Astrocyte (in vitro differentiated cells and primary cell): Measurements from ENCODE around the gene HRH2. TPM values are rescaled to one million over a fixed set of nuclear protein-coding genes. Genes with fewer than 3 reads are reported as not detected.

Experiments
- DNase-seq: peaks from one replicate; pipeline ENCODE4 v3.0.0-alpha.2; 2010; ENCODE audit warnings: low read depth
- FAIRE-seq: peaks from 2 replicates; lab custom pipeline; 2011; peaks lifted over from hg19 to GRCh38; lab: Jason Lieb, UNC
- H2AFZ ChIP-seq: 2 replicates; pipeline ENCODE4 v1.6.0; 2012; ENCODE audit warnings: low read depth, low read length, inconsistent platforms
- H3K27ac ChIP-seq: 2 replicates; pipeline ENCODE4 v1.5.1; 2011; ENCODE audit warnings: low read depth, low read length, inconsistent platforms
- H3K27me3 ChIP-seq: 2 replicates; pipeline ENCODE4 v1.6.0; 2011; ENCODE audit warnings: low read length, inconsistent platforms; ENCODE audit not compliant: insufficient read depth
- H3K36me3 ChIP-seq: 2 replicates; pipeline ENCODE4 v1.5.1; 2011; ENCODE audit warnings: low read length, inconsistent platforms; ENCODE audit not compliant: insufficient read depth
- H3K4me1 ChIP-seq: 2 replicates; pipeline ENCODE4 v1.5.1; 2011; ENCODE audit warnings: low read length, inconsistent platforms; ENCODE audit not compliant: insufficient read depth
- H3K4me2 ChIP-seq: 2 replicates; pipeline ENCODE4 v1.6.0; 2012; ENCODE audit warnings: low read length, inconsistent platforms
- H3K4me3 ChIP-seq: 2 replicates; pipeline ENCODE4 v1.5.1; 2011; ENCODE audit warnings: low read depth, mild to moderate bottlenecking, low read length, inconsistent platforms; ENCODE audit not compliant: insufficient read depth
- H3K79me2 ChIP-seq: 2 replicates; pipeline ENCODE4 v1.6.0; 2012; ENCODE audit warnings: mild to moderate bottlenecking, low read length, inconsistent platforms; ENCODE audit not compliant: insufficient read depth
- H3K9ac ChIP-seq: 2 replicates; pipeline ENCODE4 v1.6.0; 2012; ENCODE audit warnings: mild to moderate bottlenecking, low read length, inconsistent platforms
- H3K9me3 ChIP-seq: 2 replicates; pipeline ENCODE4 v1.5.1; 2012; ENCODE audit warnings: low read depth, mild to moderate bottlenecking, low read length, inconsistent platforms; ENCODE audit not compliant: insufficient read depth
- H4K20me1 ChIP-seq: 2 replicates; pipeline ENCODE4 v1.6.0; 2012; ENCODE audit warnings: low read length, inconsistent platforms; ENCODE audit not compliant: insufficient read depth
- H3K27ac Mint-ChIP-seq: one replicate; pipeline ENCODE4 v1.8.0; 2021; ENCODE audit warnings: mild to moderate bottlenecking, mixed read lengths; ENCODE audit not compliant: unreplicated experiment
- H3K27me3 Mint-ChIP-seq: one replicate; pipeline ENCODE4 v1.8.0; 2021; ENCODE audit warnings: low read depth, mixed read lengths; ENCODE audit not compliant: unreplicated experiment
- H3K36me3 Mint-ChIP-seq: one replicate; pipeline ENCODE4 v1.8.0; 2021; ENCODE audit warnings: low read depth, mixed read lengths; ENCODE audit not compliant: unreplicated experiment
- H3K4me1 Mint-ChIP-seq: one replicate; pipeline ENCODE4 v1.8.0; 2021; ENCODE audit warnings: low read depth, mixed read lengths; ENCODE audit not compliant: unreplicated experiment
- H3K4me3 Mint-ChIP-seq: one replicate; pipeline ENCODE4 v1.8.0; 2021; ENCODE audit warnings: mild to moderate bottlenecking, moderate library complexity, mixed read lengths; ENCODE audit not compliant: unreplicated experiment
- H3K9me3 Mint-ChIP-seq: one replicate; pipeline ENCODE4 v1.8.0; 2021; ENCODE audit warnings: mild to moderate bottlenecking, mixed read lengths; ENCODE audit not compliant: unreplicated experiment
- CTCF ChIP-seq: IDR thresholded peaks from 2 replicates; pipeline ENCODE4 v1.5.1; 2011; ENCODE audit warnings: low read depth, mild to moderate bottlenecking, inconsistent platforms, low read length, moderate library complexity; ENCODE audit not compliant: insufficient read depth
- EZH2 ChIP-seq: IDR thresholded peaks from 2 replicates; pipeline ENCODE4 v1.6.1; 2012; ENCODE audit warnings: mild to moderate bottlenecking, low read length, inconsistent platforms; ENCODE audit not compliant: insufficient read depth
- total RNA-seq: library from RNA; stranded (reverse); gene quantifications from 2 replicates; pipeline ENCODE4 v1.2.1, GENCODE V29; 2021

The HRH2 gene
- total RNA-seq, 1 donor from 2014 or later = 1.9 TPM

GRCh38 chr5:175745210-175745609, 87.3 kb downstream of the HRH2 start:
- Histone ChIP-seq H3K4me1 (no peaks in the 10 kb centered on the region), H3K9me3 (no peaks in the 10 kb centered on the region), H3K9ac (no peak overlapping the region), H3K36me3 (no peaks in the 10 kb centered on the region), H3K27ac (no peak overlapping the region), H3K79me2 (no peaks in the 10 kb centered on the region), H3K27me3 (no peaks in the 10 kb centered on the region), H3K4me2 (no peak overlapping the region), H4K20me1 (no peaks in the 10 kb centered on the region), H3K4me3 (no peak overlapping the region), H2AFZ (no peak overlapping the region)
- Mint-ChIP-seq H3K4me3 (no peak overlapping the region), H3K27ac (no peak overlapping the region), H3K36me3 (no peaks in the 10 kb centered on the region), H3K4me1 (no peaks in the 10 kb centered on the region), H3K9me3 (no peaks in the 10 kb centered on the region), H3K27me3 (peaks cover 31% of the 10 kb centered on the region)
- TF ChIP-seq EZH2 = no peak
- no peak for TF ChIP-seq CTCF
- DNase-seq (no peak), FAIRE-seq (no peak)

GRCh38 chr5:175746851-175747250, 89.0 kb downstream of the HRH2 start:
- Mint-ChIP-seq H3K9me3 (no peaks in the 10 kb centered on the region), H3K4me1 (no peaks in the 10 kb centered on the region)
- H3K4me1 ChIP-seq = no peaks in the 10 kb centered on the region

More at GRCh38 chr5:175746851-175747250, 89.0 kb downstream of the HRH2 start:
- no peak for TF ChIP-seq CTCF
- TF ChIP-seq EZH2 = no peak
- Histone ChIP-seq H3K79me2 (no peaks in the 10 kb centered on the region), H3K4me2 (no peak overlapping the region), H3K36me3 (no peaks in the 10 kb centered on the region), H3K4me3 (no peak overlapping the region), H3K9me3 (no peaks in the 10 kb centered on the region), H3K27me3 (peaks cover 1% of the 10 kb centered on the region), H3K9ac (no peak overlapping the region), H2AFZ (no peak overlapping the region), H3K27ac (no peak overlapping the region), H4K20me1 (no peaks in the 10 kb centered on the region)
- FAIRE-seq (no peak), DNase-seq (no peak)
- Mint-ChIP-seq H3K36me3 (no peaks in the 10 kb centered on the region), H3K27ac (no peak overlapping the region), H3K4me3 (no peak overlapping the region), H3K27me3 (peaks cover 21% of the 10 kb centered on the region)
